AG04449 (cell line): ENCODE results near the gene BMP4.

Source experiments
- CTCF ChIA-PET: fragments of 350-600 bp; formaldehyde crosslinking; extraction: SDS; loops from one replicate; lab custom pipeline; 2021; ENCODE audit warnings: antibody characterized with exemption; lab: Yijun Ruan, JAX
- POLR2A ChIA-PET: fragments of 400-600, 350-600 bp; formaldehyde crosslinking; extraction: SDS; loops from one replicate; lab custom pipeline; 2020; ENCODE audit warnings: antibody characterized with exemption, inconsistent platforms; lab: Yijun Ruan, JAX
- DNase-seq: peaks from one replicate; pipeline ENCODE4 v3.0.0-alpha.2; 2010; ENCODE audit warnings: low read depth, low spot score
- H3K4me3 ChIP-seq: 2 replicates; pipeline ENCODE4 v1.5.1; 2011; ENCODE audit warnings: low read depth, mild to moderate bottlenecking, control low read depth, low read length
- CTCF ChIP-seq: IDR thresholded peaks from one replicate; pipeline ENCODE4 v1.5.1; 2011; ENCODE audit warnings: mild to moderate bottlenecking, moderate library complexity, low read length, control low read depth, inconsistent platforms; ENCODE audit not compliant: insufficient read depth; ENCODE audit errors: missing control alignments

BMP4 gene

GRCh38 chr14:53969326-53969725 lies 12.7 kb upstream of the BMP4 start:
- POLR2A ChIA-PET = no interaction called here
- H3K4me3 ChIP-seq = no peak overlapping the region
- no peak for DNase-seq
- CTCF ChIA-PET = no interaction called here
- TF ChIP-seq CTCF = no peak

GRCh38 chr14:53968726-53969125 lies 12.1 kb upstream of the BMP4 start:
- ChIA-PET POLR2A (no interaction called here), CTCF (no interaction called here)
- TF ChIP-seq CTCF = no peak
- no peak overlapping the region for H3K4me3 ChIP-seq
- no peak for DNase-seq

GRCh38 chr14:53967606-53968005 lies 11.0 kb upstream of the BMP4 start:
- CTCF ChIA-PET = no interaction called here
- H3K4me3 ChIP-seq = no peak overlapping the region
- POLR2A ChIA-PET = no interaction called here
- no peak for TF ChIP-seq CTCF
- DNase-seq = no peak

DNA sequence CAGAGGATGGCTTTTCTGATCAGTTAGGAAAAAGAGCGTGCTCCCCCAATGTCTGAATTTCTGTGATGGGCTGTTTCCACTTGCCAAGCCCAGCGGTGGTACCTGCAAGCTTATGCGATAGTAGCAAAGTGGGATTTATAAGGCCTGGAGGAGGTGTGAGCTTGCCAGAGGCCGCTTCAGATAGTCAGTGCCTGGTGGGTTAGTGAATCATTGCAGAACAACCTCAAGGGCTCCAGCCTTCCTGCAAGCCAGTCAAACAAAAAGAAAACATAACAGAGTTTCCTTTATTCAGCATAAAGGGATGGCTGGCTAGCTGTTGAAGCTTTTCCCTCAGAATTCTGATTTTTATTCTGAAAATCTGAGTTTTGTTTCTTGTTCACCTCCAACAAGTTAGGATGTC lies 7.6 kb upstream of the BMP4 start:
- POLR2A ChIA-PET = no interaction called here
- no peak for DNase-seq
- no peak for TF ChIP-seq CTCF
- CTCF ChIA-PET = interaction anchor here (0.8 to 1.8 kb wide), 3 partner anchors 9 to 23 kb away, joined by 3 to 4 read pairs (median 4); no protein-coding TSS in a partner anchor
- H3K4me3 ChIP-seq = no peak overlapping the region

DNA sequence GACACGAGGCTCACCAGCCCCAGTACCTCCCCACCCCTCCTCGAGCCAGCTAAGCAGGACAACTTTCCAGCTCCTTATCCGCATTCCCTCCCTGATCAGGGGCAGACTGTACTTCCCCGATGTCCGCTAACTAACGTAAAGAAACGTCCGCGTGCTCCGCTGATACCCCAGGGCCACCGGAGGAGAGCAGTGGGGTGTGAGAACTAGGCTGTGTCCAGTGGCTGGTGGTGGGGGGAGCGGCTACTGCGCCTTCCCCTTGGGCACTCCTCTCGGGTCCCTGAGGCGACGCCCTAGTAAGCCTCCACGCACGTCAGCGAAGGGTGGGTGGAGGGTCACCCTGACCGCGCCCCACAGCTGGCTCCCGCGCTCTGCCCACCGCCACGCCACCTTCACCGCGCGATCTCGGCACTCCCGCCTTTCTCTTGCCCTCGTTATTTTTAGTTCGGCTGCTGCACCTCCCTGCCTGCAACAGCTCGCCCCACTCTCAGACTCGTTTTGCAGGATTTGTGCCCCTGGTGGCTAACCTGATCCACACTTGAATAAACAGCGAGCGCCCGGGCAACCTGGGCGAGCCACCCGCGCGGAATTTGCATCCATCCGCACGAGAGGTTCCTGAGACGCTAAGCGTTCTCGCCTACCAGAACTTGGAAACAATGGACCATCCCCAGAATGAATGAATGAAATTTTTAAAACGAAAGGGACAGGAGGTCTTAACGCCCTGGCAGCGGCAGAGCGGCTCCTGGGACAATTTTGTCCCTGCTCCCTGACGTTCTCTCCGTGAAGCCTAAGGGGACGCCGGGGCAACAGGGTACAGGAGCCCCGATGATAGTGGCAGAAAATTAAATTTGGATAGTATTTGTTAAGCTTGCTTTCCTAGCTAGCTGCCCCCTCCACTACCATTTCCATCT lies 6.9 kb upstream of the BMP4 start:
- POLR2A ChIA-PET = no interaction called here
- peak overlapping the region; percentile 19; the same call in 1 of the 2 replicates for H3K4me3 ChIP-seq
- no peak for DNase-seq

More for the DNA sequence above, 6.9 kb upstream of the BMP4 start:
- TF ChIP-seq CTCF = peak; percentile 21
- CTCF ChIA-PET = interaction anchor here (0.8 to 1.8 kb wide), 4 partner anchors 9 to 24 kb away, joined by 3 to 4 read pairs (median 4); no protein-coding TSS in a partner anchor
